Measurements from ENCODE around the gene CBLB.

GRCh38 chr3:105629718-105630117 is 239.1 kb downstream of the CBLB start:
- no peak for TF ChIP-seq CTCF (conservative IDR thresholded peaks at IDR 0.05)
- no peak for TF ChIP-seq ZFX (IDR thresholded peaks at IDR 0.05)

All from C4-2B (cell line).